Measurements from ENCODE around the gene FAM131B.

The FAM131B gene

DNA sequence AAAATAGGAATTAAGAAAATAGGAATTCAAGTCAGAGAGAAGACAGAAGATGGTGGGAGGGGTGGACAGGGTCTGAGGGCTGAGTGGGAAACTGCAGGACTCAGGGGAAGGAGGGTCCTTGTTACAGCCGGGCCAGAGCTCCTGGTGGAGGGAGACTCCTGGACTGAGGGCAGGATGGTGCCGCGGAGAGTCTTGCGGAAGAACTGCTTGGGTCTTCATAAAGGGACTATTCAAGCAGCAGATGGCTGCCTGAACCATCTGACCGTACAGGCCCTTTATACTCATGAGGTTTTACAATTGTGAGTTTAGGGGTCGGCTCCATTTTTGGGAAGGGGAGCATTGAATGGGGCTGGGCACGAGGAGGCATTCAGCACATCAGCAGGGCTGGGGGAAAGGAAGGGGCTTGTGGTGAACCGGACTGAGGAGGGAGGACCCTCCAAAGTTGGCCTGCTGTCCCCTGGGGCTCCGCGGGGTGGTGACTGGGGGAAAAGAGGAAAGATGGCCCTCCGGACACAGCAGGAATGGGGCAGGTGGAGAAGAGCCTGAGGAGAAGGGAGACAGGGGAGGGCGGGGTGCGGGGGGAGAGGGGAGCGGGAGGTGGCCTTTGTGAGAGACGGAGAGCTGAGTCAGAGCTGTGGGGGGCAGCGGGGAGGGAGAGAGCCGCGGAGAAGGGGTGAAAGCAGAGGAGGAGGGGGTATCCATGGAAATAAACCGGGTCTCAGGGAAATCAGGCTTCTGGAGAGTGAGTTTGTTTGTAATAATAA is 1.5 kb downstream of the FAM131B start:
- no peak for DNase-seq (ENCODE audit: extremely low spot score)
- TF ChIP-seq SUZ12 (IDR thresholded peaks at IDR 0.05) = no peak
- TF ChIP-seq TARDBP (IDR thresholded peaks at IDR 0.05) = no peak
- no peak for TF ChIP-seq BHLHE40 (IDR thresholded peaks at IDR 0.05; ENCODE audit: borderline replicate concordance)
- TF ChIP-seq SP1 (IDR thresholded peaks at IDR 0.05) = no peak
- TF ChIP-seq PKNOX1 (IDR thresholded peaks at IDR 0.05) = no peak
- ChIA-PET CTCF (interaction anchor here (1.2 to 1.5 kb wide), 2 partner anchors 11 to 19 kb away, joined by 3 to 6 read pairs; no protein-coding TSS in a partner anchor), POLR2A (interaction anchor here (1.5 kb wide), 1 partner anchor 19 kb away, joined by 8 read pairs; no protein-coding TSS in a partner anchor)

GRCh38 chr7:143359771-143360353 is 2.7 kb downstream of the FAM131B start:
- no peak for DNase-seq (ENCODE audit: extremely low spot score)
- ChIA-PET POLR2A (interaction anchor here (1.5 kb wide), 1 partner anchor 20 kb away, joined by 8 read pairs; no protein-coding TSS in a partner anchor), CTCF (interaction anchor here (1.2 to 1.5 kb wide), 2 partner anchors 10 to 20 kb away, joined by 3 to 6 read pairs; no protein-coding TSS in a partner anchor)
- no peak for TF ChIP-seq SP1 (IDR thresholded peaks at IDR 0.05)
- TF ChIP-seq ARNT (IDR thresholded peaks at IDR 0.05) = no peak
- TF ChIP-seq FOXM1 (IDR thresholded peaks at IDR 0.05; ENCODE audit: borderline replicate concordance) = no peak
- no peak for TF ChIP-seq PKNOX1 (IDR thresholded peaks at IDR 0.05)
- no peak for TF ChIP-seq SUZ12 (IDR thresholded peaks at IDR 0.05)
- no peak for TF ChIP-seq BHLHE40 (IDR thresholded peaks at IDR 0.05; ENCODE audit: borderline replicate concordance)
- TF ChIP-seq HDGF (IDR thresholded peaks at IDR 0.05; ENCODE audit: borderline replicate concordance) = no peak
- no peak for TF ChIP-seq ELF4 (IDR thresholded peaks at IDR 0.05)
- no peak for TF ChIP-seq FOXK2 (IDR thresholded peaks at IDR 0.05)
- TF ChIP-seq L3MBTL2 (conservative IDR thresholded peaks at IDR 0.05) = no peak
- TF ChIP-seq CTBP1 (IDR thresholded peaks at IDR 0.05; ENCODE audit: borderline replicate concordance) = no peak
- TF ChIP-seq ZNF384 (IDR thresholded peaks at IDR 0.05) = no peak
- no peak for TF ChIP-seq NFRKB (IDR thresholded peaks at IDR 0.05)
- TF ChIP-seq LEF1 (IDR thresholded peaks at IDR 0.05; ENCODE audit: borderline replicate concordance) = no peak
- TF ChIP-seq TARDBP (IDR thresholded peaks at IDR 0.05) = no peak
- no peak for TF ChIP-seq FOXA1 (IDR thresholded peaks at IDR 0.05)

- TF ChIP-seq ELF4 (IDR thresholded peaks at IDR 0.05) (no peak), L3MBTL2 (conservative IDR thresholded peaks at IDR 0.05) (no peak), ARNT (IDR thresholded peaks at IDR 0.05) (no peak), BHLHE40 (IDR thresholded peaks at IDR 0.05; ENCODE audit: borderline replicate concordance) (no peak), SUZ12 (IDR thresholded peaks at IDR 0.05) (no peak), ZNF384 (IDR thresholded peaks at IDR 0.05) (no peak), LEF1 (IDR thresholded peaks at IDR 0.05; ENCODE audit: borderline replicate concordance) (no peak), SP1 (IDR thresholded peaks at IDR 0.05) (no peak), PKNOX1 (IDR thresholded peaks at IDR 0.05) (no peak), FOXM1 (IDR thresholded peaks at IDR 0.05; ENCODE audit: borderline replicate concordance) (no peak), TARDBP (IDR thresholded peaks at IDR 0.05) (no peak), FOXA1 (IDR thresholded peaks at IDR 0.05) (no peak), NFRKB (IDR thresholded peaks at IDR 0.05) (no peak), CTBP1 (IDR thresholded peaks at IDR 0.05; ENCODE audit: borderline replicate concordance) (no peak), HDGF (IDR thresholded peaks at IDR 0.05; ENCODE audit: borderline replicate concordance) (no peak)
- no peak for DNase-seq (ENCODE audit: extremely low spot score)
- CTCF ChIA-PET = interaction anchor here (0.8 kb wide), 1 partner anchor 11 kb away, joined by 4 read pairs; no protein-coding TSS in a partner anchor
- POLR2A ChIA-PET = no interaction called here
Observed at GRCh38 chr7:143358626-143359025, 3.9 kb downstream of the FAM131B start.

GRCh38 chr7:143356414-143357050 is 6.0 kb downstream of the FAM131B start:
- DNase-seq (ENCODE audit: extremely low spot score) = no peak
- ChIA-PET CTCF (interaction anchor here (1.3 kb wide), 1 partner anchor 24 kb away, joined by 3 read pairs; no protein-coding TSS in a partner anchor), POLR2A (no interaction called here)
- TF ChIP-seq ZNF384 (IDR thresholded peaks at IDR 0.05) (no peak), TARDBP (IDR thresholded peaks at IDR 0.05) (no peak)

- ChIA-PET POLR2A (no interaction called here), CTCF (interaction anchor here (1.3 kb wide), 1 partner anchor 24 kb away, joined by 3 read pairs; no protein-coding TSS in a partner anchor)
- TF ChIP-seq HDGF (IDR thresholded peaks at IDR 0.05; ENCODE audit: borderline replicate concordance) (no peak), CTBP1 (IDR thresholded peaks at IDR 0.05; ENCODE audit: borderline replicate concordance) (no peak), L3MBTL2 (conservative IDR thresholded peaks at IDR 0.05) (no peak), TARDBP (IDR thresholded peaks at IDR 0.05) (no peak), NFRKB (IDR thresholded peaks at IDR 0.05) (no peak), BHLHE40 (IDR thresholded peaks at IDR 0.05; ENCODE audit: borderline replicate concordance) (no peak), SP1 (IDR thresholded peaks at IDR 0.05) (no peak), FOXK2 (IDR thresholded peaks at IDR 0.05) (no peak), LEF1 (IDR thresholded peaks at IDR 0.05; ENCODE audit: borderline replicate concordance) (no peak), PKNOX1 (IDR thresholded peaks at IDR 0.05) (no peak), FOXM1 (IDR thresholded peaks at IDR 0.05; ENCODE audit: borderline replicate concordance) (no peak), ARNT (IDR thresholded peaks at IDR 0.05) (no peak), ELF4 (IDR thresholded peaks at IDR 0.05) (no peak), SUZ12 (IDR thresholded peaks at IDR 0.05) (no peak), FOXA1 (IDR thresholded peaks at IDR 0.05) (no peak), ZNF384 (IDR thresholded peaks at IDR 0.05) (no peak)
- DNase-seq (ENCODE audit: extremely low spot score) = no peak
Observed at GRCh38 chr7:143355450-143356385, 6.8 kb downstream of the FAM131B start.

All from HEK293T (cell line).